Breast epithelium (tissue), 4 donors: ENCODE measurements around the gene TMEM19. TPM values are rescaled to one million over a fixed set of nuclear protein-coding genes. Genes with fewer than 3 reads are reported as not detected.

ENCODE experiments used
- DNase-seq, 2 donors: peaks; one replicate each; pipeline ENCODE4 v3.0.0-alpha.2; 2019; ENCODE audit warnings: low spot score in 2 of 2
- H3K27ac ChIP-seq, 2 donors: fragments of 200-600 bp; sonication (generic) in 1 of 2; one replicate each; pipeline ENCODE4 v1.5.1; 2016 to 2019; ENCODE audit warnings: mild to moderate bottlenecking in 1 of 2
- H3K27me3 ChIP-seq, 2 donors: fragments of 200-600 bp; sonication (generic) in 1 of 2; one replicate each; pipeline versions ENCODE4 v1.5.1 to v1.6.0; 2017 to 2019; ENCODE audit warnings: control low read depth in 1 of 2, mild to moderate bottlenecking in 1 of 2
- H3K36me3 ChIP-seq: fragments of 200-600 bp; one replicate; pipeline ENCODE4 v1.5.1; 2019
- H3K4me1 ChIP-seq, 2 donors: fragments of 200-600 bp; sonication (generic); one replicate each; pipeline ENCODE4 v1.5.1; 2016 to 2019; ENCODE audit warnings: control low read depth in 1 of 2
- H3K4me3 ChIP-seq, 3 donors: fragments of 200-600 bp; sonication (generic); 1 replicate in 2 of 3; 2 replicates in 1 of 3; pipeline ENCODE4 v1.5.1; 2016 to 2019; ENCODE audit warnings: mild to moderate bottlenecking in 3 of 3, moderate library complexity in 2 of 3
- H3K9me3 ChIP-seq, 2 donors: fragments of 200-600 bp; sonication (generic) in 1 of 2; one replicate each; pipeline ENCODE4 v1.5.1; 2016 to 2019; ENCODE audit warnings: control low read depth in 1 of 2
- POLR2A ChIP-seq: fragments of 450-650 bp; IDR thresholded peaks from one replicate; pipeline ENCODE4 v1.6.1; 2016; ENCODE audit warnings: antibody characterized with exemption, mild to moderate bottlenecking, moderate library complexity
- POLR2AphosphoS5 ChIP-seq, 3 donors: sonication (generic); formaldehyde crosslinking; IDR thresholded peaks; one replicate each; pipeline ENCODE4 v1.6.1; 2017; ENCODE audit warnings: antibody characterized with exemption in 3 of 3
- intact Hi-C: fragments of 100-400 bp; cut with DNase I; formaldehyde crosslinking; loops from one replicate; pipeline ENCODE4 v1.15.1; 2023; ENCODE audit warnings: low total_unique reads
- total RNA-seq, 3 donors: library from RNA; depleted of rRNA; stranded (reverse); fragments of >200 nt; gene quantifications; one replicate each; pipeline ENCODE4 v1.1.0, GENCODE V29; 2016
- TF ChIP-seq, protein P1 (sequence below), 3 donors: fragments of 450-650 bp; IDR thresholded peaks; one replicate each; pipeline ENCODE4 v1.5.1; 2016 to 2017; ENCODE audit warnings: antibody characterized with exemption in 3 of 3, mild to moderate bottlenecking in 3 of 3, moderate library complexity in 3 of 3

Gene TMEM19
- total RNA-seq, 3 donors from 2014 or later, result 13.0 to 29.0 (median 13.4) TPM

DNA sequence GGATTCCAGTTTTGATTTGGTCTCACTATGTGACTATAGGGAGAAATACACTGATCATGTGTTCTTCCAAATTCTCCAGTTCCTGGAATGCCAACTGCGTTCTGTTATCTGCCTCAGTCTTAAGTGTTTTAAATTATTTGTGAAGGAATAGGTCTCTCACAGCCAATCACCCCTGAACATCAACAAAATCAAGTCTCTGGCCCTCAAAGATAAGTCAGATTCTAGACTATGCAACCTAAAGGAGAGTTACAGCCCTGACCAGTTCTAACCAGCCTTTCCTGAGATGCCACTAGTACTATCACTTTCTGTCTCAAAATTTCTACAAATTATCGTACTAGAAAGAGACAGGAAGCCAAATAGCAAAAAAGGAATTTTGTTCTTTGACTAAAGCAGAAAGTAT, 44.5 kb upstream of the TMEM19 start:
- Histone ChIP-seq H3K36me3 (no peaks in the 10 kb centered on the region), H3K4me1 (no peaks in the 10 kb centered on the region), H3K9me3 (no peaks in the 10 kb centered on the region), H3K27ac (no peak overlapping the region), H3K4me3 (no peak overlapping the region), H3K27me3 (no peaks in the 10 kb centered on the region)
- no peak for TF ChIP-seq POLR2A
- TF ChIP-seq, protein P1, sequence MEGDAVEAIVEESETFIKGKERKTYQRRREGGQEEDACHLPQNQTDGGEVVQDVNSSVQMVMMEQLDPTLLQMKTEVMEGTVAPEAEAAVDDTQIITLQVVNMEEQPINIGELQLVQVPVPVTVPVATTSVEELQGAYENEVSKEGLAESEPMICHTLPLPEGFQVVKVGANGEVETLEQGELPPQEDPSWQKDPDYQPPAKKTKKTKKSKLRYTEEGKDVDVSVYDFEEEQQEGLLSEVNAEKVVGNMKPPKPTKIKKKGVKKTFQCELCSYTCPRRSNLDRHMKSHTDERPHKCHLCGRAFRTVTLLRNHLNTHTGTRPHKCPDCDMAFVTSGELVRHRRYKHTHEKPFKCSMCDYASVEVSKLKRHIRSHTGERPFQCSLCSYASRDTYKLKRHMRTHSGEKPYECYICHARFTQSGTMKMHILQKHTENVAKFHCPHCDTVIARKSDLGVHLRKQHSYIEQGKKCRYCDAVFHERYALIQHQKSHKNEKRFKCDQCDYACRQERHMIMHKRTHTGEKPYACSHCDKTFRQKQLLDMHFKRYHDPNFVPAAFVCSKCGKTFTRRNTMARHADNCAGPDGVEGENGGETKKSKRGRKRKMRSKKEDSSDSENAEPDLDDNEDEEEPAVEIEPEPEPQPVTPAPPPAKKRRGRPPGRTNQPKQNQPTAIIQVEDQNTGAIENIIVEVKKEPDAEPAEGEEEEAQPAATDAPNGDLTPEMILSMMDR (IDR thresholded peaks at IDR 0.05), result no peak
- TF ChIP-seq POLR2AphosphoS5 (IDR thresholded peaks at IDR 0.05), result no peak
- no peak for DNase-seq
- intact Hi-C loops, result no loop called here

DNA sequence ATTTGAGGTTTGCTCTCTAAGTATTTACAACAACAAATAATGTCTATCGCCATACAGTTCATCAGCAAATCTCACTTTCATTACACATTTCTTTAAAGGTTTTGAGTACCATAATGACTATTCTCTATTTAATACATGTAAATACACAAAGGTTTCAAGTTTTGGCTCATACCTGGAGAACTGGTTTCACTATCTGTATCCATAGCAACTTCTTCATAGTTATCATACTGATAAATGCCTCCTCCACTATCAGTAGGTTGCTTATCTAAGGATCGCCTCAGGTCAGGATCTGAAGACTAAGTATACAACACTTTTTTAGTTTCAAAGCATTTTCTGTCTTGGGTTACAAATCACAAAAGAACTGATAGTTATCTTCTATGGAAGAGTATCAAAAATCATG, 43.6 kb upstream of the TMEM19 start:
- Histone ChIP-seq H3K27me3 (no peaks in the 10 kb centered on the region), H3K27ac (no peak overlapping the region), H3K36me3 (no peaks in the 10 kb centered on the region), H3K4me1 (no peaks in the 10 kb centered on the region), H3K9me3 (no peaks in the 10 kb centered on the region), H3K4me3 (no peak overlapping the region)
- intact Hi-C loops, result no loop called here
- TF ChIP-seq POLR2A (no peak), POLR2AphosphoS5 (IDR thresholded peaks at IDR 0.05) (no peak)
- TF ChIP-seq, protein P1 (IDR thresholded peaks at IDR 0.05), result no peak
- DNase-seq, result no peak

DNA sequence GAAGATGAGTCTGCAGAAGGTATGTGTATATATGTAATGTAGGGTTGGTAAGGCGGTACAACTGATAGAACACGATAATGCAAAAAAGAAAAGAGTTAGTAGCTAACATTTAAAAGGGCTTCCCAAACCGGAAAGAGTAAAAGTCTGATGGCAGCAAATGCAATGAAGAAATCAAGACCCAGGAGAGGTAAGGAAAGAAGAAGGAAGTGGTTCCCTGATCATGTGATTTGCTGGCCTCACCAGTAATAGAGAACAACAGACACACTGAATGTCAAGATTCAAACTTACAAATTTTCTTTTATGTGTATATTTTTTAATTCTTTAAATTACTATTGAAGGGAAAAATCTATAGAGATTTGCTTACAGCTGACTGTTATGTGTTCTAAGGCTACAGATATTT, 40.6 kb upstream of the TMEM19 start:
- H3K27ac ChIP-seq, result no peak overlapping the region
- TF ChIP-seq POLR2AphosphoS5 (IDR thresholded peaks at IDR 0.05), result no peak
- TF ChIP-seq, protein P1 (IDR thresholded peaks at IDR 0.05), result no peak
- TF ChIP-seq POLR2A, result no peak
- no peak overlapping the region for H3K4me3 ChIP-seq
- H3K4me1 ChIP-seq, result no peaks in the 10 kb centered on the region
- no peak for DNase-seq
- intact Hi-C loops, result no loop called here
- no peaks in the 10 kb centered on the region for H3K27me3 ChIP-seq
- H3K9me3 ChIP-seq, result no peaks in the 10 kb centered on the region
- H3K36me3 ChIP-seq, result no peaks in the 10 kb centered on the region

DNA sequence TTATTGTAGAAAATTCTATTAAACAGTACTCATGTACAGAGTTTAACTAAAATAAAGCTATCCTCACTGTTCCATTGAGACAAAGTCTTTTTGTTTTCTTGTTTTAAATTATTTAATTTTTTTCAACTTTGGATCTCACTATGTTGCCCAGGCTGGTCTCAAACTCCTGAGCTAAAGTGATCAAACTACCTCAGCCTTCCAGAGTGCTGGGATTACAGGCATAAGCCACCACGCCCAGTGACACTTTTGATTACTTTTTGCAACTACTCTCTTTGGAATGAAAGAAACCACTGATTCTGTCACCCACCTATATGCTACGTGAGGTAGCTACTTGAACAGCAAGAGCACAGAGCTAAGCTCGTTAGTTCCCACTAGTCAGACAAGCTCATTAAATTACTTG, 39.4 kb upstream of the TMEM19 start:
- H3K9me3 ChIP-seq, result no peaks in the 10 kb centered on the region
- H3K4me1 ChIP-seq, result no peaks in the 10 kb centered on the region
- no peak for DNase-seq
- intact Hi-C loops, result no loop called here
- TF ChIP-seq, protein P1 (IDR thresholded peaks at IDR 0.05), result no peak
- TF ChIP-seq POLR2AphosphoS5 (IDR thresholded peaks at IDR 0.05) (no peak), POLR2A (no peak)
- H3K36me3 ChIP-seq, result no peaks in the 10 kb centered on the region
- no peak overlapping the region for H3K4me3 ChIP-seq
- H3K27me3 ChIP-seq, result no peaks in the 10 kb centered on the region
- H3K27ac ChIP-seq, result no peak overlapping the region

DNA sequence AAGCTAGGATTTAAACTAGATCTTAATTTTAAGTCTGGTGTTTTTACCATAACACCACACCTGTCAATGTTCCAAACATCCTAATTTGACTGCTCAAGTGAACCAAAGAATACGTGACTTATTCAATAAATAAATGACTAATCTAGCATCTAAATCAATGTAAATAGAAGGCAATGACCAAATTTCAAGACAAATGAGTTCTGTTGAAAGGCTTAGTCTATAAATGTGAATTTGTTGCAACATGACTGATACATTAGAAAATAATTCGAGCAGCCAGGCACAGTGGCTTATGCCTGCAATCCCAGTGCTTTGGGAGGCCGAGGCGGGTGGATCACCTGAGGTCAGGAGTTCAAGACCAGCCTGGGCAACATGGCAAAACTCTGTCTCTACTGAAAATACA, 37.3 kb upstream of the TMEM19 start:
- no peaks in the 10 kb centered on the region for H3K9me3 ChIP-seq
- no peak overlapping the region for H3K4me3 ChIP-seq
- H3K4me1 ChIP-seq, result no peaks in the 10 kb centered on the region
- TF ChIP-seq, protein P1 (IDR thresholded peaks at IDR 0.05), result no peak
- TF ChIP-seq POLR2AphosphoS5 (IDR thresholded peaks at IDR 0.05), result no peak
- TF ChIP-seq POLR2A, result no peak
- H3K36me3 ChIP-seq, result no peaks in the 10 kb centered on the region
- intact Hi-C loops, result no loop called here
- H3K27me3 ChIP-seq, result no peaks in the 10 kb centered on the region
- no peak for DNase-seq
- H3K27ac ChIP-seq, result no peak overlapping the region
